ENCODE data around the gene AQP1.

DNA sequence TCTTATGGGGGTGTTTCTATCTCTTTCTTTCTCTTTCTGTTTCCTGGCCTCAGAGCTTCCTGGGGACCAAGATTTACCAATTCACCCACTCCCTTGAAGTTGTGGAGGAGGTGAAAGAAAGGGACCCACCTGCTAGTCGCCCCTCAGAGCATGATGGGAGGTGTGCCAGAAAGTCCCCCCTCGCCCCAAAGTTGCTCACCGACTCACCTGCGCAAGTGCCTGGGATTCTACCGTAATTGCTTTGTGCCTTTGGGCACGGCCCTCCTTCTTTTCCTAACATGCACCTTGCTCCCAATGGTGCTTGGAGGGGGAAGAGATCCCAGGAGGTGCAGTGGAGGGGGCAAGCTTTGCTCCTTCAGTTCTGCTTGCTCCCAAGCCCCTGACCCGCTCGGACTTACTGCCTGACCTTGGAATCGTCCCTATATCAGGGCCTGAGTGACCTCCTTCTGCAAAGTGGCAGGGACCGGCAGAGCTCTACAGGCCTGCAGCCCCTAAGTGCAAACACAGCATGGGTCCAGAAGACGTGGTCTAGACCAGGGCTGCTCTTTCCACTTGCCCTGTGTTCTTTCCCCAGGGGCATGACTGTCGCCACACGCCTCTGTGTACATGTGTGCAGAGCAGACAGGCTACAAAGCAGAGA, 12.2 kb downstream of the AQP1 start:
- TF ChIP-seq EZH2 (IDR thresholded peaks at IDR 0.05; ENCODE audit: borderline replicate concordance, low read depth, low read length, poor library complexity, severe bottlenecking) = no peak
- TF ChIP-seq CTCF (conservative IDR thresholded peaks at IDR 0.05; ENCODE audit: low read depth, low read length) = no peak
